K562 treated with DMSO at 1 percent for 48 hours (cell line): Measurements from ENCODE around the gene HIVEP2. TPM values are rescaled to one million over a fixed set of nuclear protein-coding genes. Genes with fewer than 3 reads are reported as not detected.

Experiments
- total RNA-seq: library from RNA; unstranded; fragments of 300-600 nt; gene quantifications from 2 replicates; pipeline ENCODE4 v1.2.3, GENCODE V29; 2022; ENCODE audit warnings: low replicate concordance; ENCODE audit errors: extremely low read depth

Gene HIVEP2, protein sequence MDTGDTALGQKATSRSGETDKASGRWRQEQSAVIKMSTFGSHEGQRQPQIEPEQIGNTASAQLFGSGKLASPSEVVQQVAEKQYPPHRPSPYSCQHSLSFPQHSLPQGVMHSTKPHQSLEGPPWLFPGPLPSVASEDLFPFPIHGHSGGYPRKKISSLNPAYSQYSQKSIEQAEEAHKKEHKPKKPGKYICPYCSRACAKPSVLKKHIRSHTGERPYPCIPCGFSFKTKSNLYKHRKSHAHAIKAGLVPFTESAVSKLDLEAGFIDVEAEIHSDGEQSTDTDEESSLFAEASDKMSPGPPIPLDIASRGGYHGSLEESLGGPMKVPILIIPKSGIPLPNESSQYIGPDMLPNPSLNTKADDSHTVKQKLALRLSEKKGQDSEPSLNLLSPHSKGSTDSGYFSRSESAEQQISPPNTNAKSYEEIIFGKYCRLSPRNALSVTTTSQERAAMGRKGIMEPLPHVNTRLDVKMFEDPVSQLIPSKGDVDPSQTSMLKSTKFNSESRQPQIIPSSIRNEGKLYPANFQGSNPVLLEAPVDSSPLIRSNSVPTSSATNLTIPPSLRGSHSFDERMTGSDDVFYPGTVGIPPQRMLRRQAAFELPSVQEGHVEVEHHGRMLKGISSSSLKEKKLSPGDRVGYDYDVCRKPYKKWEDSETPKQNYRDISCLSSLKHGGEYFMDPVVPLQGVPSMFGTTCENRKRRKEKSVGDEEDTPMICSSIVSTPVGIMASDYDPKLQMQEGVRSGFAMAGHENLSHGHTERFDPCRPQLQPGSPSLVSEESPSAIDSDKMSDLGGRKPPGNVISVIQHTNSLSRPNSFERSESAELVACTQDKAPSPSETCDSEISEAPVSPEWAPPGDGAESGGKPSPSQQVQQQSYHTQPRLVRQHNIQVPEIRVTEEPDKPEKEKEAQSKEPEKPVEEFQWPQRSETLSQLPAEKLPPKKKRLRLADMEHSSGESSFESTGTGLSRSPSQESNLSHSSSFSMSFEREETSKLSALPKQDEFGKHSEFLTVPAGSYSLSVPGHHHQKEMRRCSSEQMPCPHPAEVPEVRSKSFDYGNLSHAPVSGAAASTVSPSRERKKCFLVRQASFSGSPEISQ (N-terminal part only)
- total RNA-seq = not detected in 2 replicates

DNA sequence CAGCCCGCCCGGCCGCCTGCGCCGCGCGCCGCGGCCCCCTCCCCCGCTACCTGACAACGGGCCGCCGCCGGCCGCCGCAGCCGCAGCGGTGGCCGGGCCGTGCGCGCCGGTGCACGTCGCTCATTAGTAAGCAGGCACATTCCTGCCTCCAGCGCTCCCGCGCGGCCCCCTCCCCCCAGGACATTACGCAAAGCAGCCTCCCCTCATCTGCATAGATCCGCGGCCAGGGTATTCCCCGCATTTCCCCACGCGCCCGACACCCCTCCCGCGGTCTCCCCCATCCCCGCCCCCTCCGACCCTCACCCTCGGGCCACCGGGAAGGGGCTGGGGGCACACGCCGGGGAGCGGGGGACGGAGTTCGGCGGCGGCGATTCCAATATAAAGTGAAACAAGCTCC, at the start of gene HIVEP2:
Gene HIVEP2, minus strand, starts transcription at position 128 of the 397 bp plus-strand sequence. CDS start 170,438 bp downstream, outside the sequence.

Other genes with a start within 250 kb of the HIVEP2 start
- not detected in 2 replicates for gene AIG1, start 115.7 kb upstream of the HIVEP2 start, total RNA-seq